Measurements from ENCODE around the gene CGN.

DNA sequence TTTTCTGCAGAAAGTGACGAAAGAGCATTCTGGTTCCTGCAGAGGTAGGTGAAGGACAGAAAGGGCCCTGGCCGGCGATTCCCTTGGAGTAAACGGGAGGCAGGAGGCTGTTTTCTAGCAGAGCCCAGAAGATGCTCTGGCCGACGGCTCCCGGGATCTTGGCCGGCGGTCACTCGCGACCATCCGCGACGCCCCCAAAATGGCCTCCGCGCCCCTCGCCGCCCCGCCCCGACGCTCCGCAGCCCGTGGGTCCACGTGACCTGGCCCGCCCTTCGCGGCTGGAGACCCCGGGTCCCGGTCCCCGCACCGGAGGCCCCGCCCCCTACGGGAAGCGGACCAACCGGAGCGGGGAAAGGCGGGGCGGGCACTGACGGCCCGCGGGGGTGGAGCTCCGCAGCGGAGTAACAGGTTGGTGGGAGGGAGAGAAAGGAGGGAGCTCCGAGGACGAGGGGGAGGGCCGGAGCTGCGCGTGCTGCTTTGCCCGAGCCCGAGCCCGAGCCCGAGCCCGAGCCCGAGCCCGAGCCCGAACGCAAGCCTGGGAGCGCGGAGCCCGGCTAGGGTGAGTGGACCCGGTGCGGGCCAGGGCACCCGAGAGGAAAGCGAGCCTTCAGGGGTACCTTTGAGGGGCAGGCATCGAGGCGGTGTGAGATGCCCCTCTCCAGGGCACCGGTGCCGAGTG, at the start of gene CGN:
- TF ChIP-seq, protein P1, sequence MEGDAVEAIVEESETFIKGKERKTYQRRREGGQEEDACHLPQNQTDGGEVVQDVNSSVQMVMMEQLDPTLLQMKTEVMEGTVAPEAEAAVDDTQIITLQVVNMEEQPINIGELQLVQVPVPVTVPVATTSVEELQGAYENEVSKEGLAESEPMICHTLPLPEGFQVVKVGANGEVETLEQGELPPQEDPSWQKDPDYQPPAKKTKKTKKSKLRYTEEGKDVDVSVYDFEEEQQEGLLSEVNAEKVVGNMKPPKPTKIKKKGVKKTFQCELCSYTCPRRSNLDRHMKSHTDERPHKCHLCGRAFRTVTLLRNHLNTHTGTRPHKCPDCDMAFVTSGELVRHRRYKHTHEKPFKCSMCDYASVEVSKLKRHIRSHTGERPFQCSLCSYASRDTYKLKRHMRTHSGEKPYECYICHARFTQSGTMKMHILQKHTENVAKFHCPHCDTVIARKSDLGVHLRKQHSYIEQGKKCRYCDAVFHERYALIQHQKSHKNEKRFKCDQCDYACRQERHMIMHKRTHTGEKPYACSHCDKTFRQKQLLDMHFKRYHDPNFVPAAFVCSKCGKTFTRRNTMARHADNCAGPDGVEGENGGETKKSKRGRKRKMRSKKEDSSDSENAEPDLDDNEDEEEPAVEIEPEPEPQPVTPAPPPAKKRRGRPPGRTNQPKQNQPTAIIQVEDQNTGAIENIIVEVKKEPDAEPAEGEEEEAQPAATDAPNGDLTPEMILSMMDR (IDR thresholded peaks at IDR 0.05) = no peak
- TF ChIP-seq POLR2A (IDR thresholded peaks at IDR 0.05) (peak in 3 of 4 donors; percentile 5 to 78 (median 15)), POLR2AphosphoS5 (IDR thresholded peaks at IDR 0.05) (peak in 1 of 2 donors; percentile 55), EP300 (IDR thresholded peaks at IDR 0.05) (no peak)
